GM18520 (cell line): ENCODE results near the gene PLOD3.
"Not testable (repeated sequence)": the region's sequence is repeated elsewhere in the genome, so short reads cannot be mapped to it uniquely, and the experiment has no call there.

Experiments
- ATAC-seq: cut with Tn5 transposase; IDR thresholded peaks from one replicate; pipeline ENCODE4 v1.9.1; 2021; ENCODE audit not compliant: unreplicated experiment

PLOD3 gene

GRCh38 chr7:101216001-101216859, 1.2 kb downstream of the PLOD3 start:
- ATAC-seq = no peak

DNA sequence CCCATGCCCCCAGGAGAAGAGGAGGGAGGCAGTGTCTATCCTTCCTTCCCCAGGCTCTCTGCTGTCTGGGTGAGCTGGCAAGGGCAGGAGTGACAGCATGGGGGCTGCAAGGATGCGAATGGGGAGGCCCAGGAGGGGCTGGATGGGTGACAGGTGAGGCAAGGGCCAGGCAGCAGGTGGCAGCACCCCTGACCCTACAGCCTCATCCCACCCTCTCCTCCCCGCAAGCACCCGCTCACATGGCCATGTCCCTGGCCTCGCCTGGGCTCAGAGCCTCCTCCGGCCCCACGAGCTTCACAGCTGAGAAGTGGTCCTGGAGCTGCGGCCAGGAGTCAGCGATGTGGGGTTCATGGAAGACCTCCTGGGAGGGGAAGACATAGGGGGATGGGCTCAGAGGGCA, 5.4 kb downstream of the PLOD3 start:
- ATAC-seq = no peak

DNA sequence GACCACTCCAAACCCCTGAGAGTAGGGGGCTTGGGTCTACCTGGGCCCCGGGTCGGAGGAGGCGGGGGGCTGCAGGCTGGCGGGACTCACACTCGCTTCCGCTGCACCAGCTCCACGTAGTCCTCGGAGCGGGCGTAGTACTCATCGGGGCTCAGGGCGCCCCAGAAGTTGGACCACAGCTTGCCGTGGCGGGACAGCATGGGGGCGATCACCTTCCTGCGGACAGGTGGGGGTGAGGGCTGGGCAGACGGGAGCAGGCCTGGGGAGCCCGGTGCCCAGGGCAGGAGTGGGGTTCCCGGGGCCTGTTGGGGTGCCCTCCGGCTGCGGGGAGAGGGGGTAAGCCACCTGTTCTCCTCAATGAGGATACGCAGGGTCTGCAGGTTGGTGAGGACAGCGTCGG, 5.9 kb downstream of the PLOD3 start:
- no peak for ATAC-seq

GRCh38 chr7:101210143-101210542, 7.2 kb downstream of the PLOD3 start:
- no peak for ATAC-seq

- no peak for ATAC-seq
Observed at GRCh38 chr7:101208794-101209193, 8.6 kb downstream of the PLOD3 start.

DNA sequence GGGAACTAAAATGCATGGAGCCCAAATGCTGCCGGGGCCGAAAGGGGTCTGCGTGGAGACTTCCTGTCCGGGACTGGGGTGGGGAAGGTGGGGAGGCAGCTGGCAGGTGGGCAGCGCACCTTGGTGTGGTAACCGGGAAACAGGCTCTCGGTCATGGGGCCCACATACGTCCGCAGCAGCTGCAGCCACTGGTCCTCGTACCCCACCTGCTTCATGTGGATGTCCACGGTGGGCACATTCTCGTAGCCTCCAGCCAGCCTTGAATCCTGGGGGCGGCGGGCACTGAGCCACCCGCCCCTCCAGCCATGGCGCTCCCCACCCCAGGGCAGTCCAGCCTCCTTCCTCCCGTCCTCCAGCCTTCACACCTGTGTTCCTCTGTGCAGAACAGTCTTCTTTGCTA, 9.9 kb downstream of the PLOD3 start:
- ATAC-seq = no peak

GRCh38 chr7:101206665-101207042, 10.7 kb downstream of the PLOD3 start:
- ATAC-seq = no peak

DNA sequence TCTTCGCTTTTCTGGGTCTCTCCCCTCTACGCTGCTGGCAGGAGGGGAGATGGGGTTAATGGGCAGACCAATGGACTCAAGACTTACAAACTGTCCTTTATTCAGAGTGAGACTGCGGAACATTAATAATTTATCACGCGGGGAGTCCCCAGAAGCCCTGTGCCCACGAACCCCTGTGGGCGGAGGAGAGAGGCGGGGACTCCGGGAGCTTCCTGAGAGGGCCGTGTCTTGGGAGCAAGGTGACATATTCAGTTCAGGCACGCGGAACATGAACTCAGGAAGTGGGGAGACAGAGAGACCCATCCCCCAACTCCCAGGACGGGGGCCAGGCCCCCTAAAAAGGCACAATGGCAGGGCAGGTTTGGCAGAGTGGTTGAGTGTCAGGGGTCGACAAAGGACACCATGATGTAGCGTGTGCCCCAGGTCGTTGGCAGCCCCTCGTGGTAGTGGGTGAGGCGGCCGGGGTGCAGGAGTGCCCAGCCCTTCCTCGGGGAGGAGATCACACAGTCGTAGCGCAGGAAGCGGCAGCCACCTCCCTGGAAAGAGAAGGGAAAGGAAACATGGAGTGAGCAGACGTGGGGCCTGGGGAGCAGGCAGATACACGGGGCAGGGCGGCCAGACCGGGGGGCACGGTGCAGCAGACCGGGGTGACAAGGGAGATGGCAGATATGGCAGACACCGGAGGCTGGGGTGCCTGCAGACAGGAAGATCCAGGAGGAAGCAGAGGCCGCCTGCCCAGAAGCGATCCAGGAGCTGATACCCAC, 11.3 kb downstream of the PLOD3 start:
- no peak for ATAC-seq

- not testable (repeated sequence) for ATAC-seq
Observed at GRCh38 chr7:101203740-101204738, 13.3 kb downstream of the PLOD3 start.

DNA sequence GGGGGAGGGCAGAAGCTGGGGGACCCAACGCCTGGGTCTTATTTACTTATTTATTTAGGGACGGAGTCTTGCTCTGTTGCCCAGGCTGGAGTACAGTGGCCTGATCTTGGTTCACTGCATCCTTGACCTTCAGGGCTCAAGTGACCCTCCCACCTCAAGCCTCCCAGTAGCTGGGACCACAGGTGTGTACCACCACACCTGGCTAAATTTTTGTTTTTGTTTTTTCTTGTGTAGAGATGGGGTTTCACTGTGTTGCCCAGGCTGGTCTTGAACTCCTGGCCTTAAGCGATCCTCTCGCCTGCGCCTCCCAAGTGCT, 14.8 kb downstream of the PLOD3 start:
- no peak for ATAC-seq

GRCh38 chr7:101201695-101202602, 15.4 kb downstream of the PLOD3 start:
- ATAC-seq = no peak

DNA sequence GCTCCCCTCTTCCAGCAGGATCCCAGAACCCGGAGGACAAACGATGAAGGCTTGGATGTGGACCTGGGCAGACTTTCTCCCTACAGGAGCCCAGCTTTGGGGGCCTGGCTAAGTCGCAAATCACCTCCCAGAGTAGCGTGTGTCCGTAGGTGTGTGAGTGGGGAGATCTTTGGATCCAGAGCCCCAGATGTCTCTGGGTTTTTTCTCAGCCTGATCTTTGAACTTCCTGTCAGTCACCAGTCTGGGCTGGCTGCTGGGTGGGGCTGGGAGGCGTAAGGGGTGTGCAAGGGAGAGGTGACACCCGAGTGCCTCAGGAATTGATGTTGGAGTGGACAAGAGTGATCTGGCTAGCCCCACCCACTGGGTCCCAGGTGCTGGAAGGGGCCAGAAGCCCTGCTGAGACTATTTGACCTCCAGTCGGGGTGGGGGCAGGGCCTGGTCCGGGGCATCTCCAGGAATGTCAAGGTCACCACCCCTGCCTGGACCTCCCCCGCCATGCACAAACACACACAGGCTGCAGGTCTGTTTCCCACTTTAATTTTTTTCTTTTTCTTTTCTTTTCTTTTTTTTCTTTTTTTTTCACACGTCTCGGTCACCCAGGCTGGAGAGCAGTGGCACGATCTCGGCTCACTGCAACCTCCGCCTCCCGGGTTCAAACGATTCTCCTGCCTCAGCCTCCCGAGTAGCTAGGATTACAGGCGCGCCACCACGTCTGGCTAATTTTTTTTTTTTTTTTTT, 16.4 kb downstream of the PLOD3 start, which contains the start of gene MOGAT3:
Gene MOGAT3 (minus strand): TSS at position 175 of the 738 bp plus-strand sequence. CDS start 182 bp downstream, outside the sequence.
- no peak for ATAC-seq

DNA sequence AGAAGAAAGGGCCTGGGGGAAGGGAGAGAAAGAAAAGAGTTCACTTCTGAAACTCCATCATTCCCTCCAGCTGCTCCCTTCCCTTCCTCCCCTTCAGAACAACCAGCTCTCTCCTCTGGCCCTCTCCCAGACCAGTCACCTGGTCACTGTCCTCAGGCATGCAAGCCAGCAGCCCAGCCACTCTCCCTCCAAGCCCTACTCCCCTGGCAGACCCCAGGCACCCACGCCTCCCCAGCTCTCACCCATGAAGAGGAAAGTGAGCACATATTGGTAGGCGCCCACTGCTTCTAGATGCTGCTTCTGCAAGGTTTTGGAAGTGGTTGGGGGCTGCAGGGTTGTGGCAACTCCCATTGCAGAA, 16.9 kb downstream of the PLOD3 start:
- ATAC-seq = no peak

DNA sequence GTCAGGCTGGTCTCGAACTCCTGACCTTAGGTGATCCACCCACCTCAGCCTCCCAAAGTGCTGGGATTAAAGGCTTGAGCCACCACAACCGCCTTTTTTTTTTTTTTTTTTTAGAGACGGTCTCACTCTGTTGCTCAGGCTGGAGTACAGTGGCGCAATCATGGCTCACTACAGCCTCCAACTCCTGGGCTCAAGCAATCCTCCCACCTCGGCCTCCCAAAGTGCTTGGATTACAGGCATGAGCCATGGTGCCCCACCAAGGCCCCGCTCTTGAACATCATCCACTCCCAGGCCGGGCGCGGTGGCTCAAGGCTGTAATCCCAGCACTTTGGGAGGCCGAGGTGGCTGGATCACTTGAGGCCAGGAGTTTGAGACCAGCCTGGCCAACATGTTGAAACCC, 17.9 kb downstream of the PLOD3 start:
- ATAC-seq = not testable (repeated sequence)

DNA sequence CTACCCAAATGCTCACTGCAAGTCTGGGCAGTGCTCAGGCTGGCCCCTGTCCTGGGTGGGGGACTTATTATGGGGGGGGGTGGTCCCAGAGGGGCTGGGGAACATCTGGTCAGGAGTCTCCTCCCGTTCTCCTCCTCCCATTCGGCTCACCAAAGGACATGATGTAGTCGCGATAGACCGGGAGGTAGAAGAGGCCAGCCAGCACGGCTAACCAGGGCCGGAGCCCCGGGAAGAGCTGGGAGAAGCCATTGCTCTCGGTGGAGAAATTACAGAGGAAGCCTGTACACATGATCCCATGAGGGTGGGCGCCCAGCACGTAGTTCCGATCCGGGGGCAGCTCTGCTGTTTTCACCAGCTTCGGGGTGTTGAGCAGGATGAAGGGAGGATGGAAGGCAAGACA, 18.9 kb downstream of the PLOD3 start:
- no peak for ATAC-seq

GRCh38 chr7:101197991-101198390, 19.4 kb downstream of the PLOD3 start:
- no peak for ATAC-seq

GRCh38 chr7:101195884-101196283, 21.5 kb downstream of the PLOD3 start:
- no peak for ATAC-seq

- no peak for ATAC-seq
Observed at GRCh38 chr7:101189109-101189508, 28.3 kb downstream of the PLOD3 start.

DNA sequence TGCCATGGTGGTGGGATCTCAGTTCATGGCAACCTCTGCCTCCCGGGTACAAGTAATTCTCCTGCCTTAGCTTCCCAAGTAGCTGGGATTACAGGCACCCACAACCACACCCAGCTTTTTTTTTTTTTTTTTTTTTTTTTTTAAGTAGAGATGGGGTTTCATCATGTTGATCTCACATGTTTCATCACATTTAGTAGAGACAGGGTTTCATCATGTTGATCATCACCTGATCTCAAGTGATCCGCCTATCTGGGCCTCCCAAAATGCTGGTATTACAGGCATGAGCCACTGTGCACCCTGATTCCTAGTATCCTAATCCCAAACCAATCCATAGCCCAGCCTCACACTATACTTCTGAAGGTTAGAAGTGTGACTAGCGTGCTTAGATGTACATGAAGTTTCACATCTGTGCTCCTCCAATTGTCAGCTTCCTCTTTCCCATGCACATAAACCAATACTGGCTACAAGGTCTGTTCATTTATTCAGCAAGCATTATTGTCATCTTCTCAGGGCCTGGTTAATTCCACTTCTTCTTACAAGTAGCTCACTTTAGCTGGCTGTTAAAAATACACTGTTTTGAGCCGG, 30.4 kb downstream of the PLOD3 start:
- no peak for ATAC-seq
